Vagina (tissue), 2 donors: ENCODE measurements around the gene ELOVL5.

Source experiments
- CTCF ChIP-seq, 3 experiments: fragments of 450-650 bp in 2 of 3; fragments of 200-600 bp in 1 of 3; sonication (generic) in 1 of 3; IDR thresholded peaks; one replicate each; pipeline ENCODE4 v1.5.1; 2017 to 2019; ENCODE audit warnings: antibody characterized with exemption in 3 of 3, mild to moderate bottlenecking in 2 of 3, moderate library complexity in 2 of 3
- POLR2A ChIP-seq, 2 donors: fragments of 450-650 bp; IDR thresholded peaks; one replicate each; pipeline ENCODE4 v1.6.1; 2017; ENCODE audit warnings: antibody characterized with exemption in 2 of 2, mild to moderate bottlenecking in 2 of 2, moderate library complexity in 2 of 2

GRCh38 chr6:53347250-53347920, 1.4 kb downstream of the ELOVL5 start:
- TF ChIP-seq CTCF (IDR thresholded peaks at IDR 0.05) (no peak), POLR2A (IDR thresholded peaks at IDR 0.05) (no peak)
